Measurements from ENCODE around the gene LVRN.

The LVRN gene

DNA sequence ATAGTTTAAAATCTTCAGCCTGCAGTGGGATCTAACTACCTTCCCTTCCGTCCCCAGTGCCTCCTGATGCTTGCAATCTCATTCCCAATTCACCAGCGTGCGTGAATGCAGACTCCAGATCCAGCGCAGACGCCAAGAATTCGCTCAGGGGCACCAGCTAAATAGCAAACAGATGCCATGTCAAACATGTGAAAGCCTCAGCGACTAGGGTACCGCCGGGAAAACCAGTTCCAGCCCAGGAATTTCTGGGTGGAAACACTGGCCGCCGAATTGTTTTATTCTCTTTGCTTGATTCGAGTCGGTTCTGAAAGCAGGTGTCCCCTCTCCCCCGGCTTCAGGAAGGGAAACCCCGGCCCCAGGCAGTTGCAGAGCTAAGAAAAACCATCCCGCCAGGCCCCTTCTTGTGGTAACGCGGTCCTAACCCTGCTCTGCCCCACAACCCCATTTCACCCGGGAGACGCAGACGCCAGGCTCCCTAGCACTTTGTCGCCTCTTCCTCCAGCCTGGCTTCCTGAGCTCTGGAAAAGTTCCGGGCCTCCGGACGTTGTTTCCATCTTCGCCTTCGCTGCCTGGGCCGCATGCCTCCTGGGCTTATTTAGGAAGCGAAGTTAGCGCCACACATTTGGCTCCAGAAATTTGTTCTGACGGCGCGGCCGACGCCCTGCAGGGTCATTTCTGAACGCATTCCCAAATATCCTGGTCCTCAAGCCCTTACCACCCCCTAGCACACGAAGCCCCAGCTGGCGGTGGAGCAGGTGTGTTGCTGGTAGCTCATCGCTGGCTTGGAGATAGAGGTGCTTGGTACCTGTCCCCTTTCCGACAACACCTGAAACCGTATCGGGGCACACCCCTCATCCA lies 665 bp upstream of the LVRN start:
- no peak for DNase-seq

DNA sequence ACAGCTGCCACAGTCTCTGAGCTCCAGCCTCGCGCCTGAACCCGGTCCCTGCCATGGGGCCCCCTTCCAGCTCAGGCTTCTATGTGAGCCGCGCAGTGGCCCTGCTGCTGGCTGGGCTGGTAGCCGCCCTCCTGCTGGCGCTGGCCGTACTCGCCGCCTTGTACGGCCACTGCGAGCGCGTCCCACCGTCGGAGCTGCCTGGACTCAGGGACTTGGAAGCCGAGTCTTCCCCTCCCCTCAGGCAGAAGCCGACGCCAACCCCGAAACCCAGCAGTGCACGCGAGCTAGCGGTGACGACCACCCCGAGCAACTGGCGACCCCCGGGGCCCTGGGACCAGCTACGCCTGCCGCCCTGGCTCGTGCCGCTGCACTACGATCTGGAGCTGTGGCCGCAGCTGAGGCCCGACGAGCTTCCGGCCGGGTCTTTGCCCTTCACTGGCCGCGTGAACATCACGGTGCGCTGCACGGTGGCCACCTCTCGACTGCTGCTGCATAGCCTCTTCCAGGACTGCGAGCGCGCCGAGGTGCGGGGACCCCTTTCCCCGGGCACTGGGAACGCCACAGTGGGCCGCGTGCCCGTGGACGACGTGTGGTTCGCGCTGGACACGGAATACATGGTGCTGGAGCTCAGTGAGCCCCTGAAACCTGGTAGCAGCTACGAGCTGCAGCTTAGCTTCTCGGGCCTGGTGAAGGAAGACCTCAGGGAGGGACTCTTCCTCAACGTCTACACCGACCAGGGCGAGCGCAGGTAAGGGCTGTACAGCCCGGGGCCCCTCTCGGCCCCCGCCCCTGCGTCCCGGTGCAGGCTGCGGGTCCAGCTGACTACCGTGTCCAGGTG lies 509 bp downstream of the LVRN start:
- DNase-seq = no peak

DNA sequence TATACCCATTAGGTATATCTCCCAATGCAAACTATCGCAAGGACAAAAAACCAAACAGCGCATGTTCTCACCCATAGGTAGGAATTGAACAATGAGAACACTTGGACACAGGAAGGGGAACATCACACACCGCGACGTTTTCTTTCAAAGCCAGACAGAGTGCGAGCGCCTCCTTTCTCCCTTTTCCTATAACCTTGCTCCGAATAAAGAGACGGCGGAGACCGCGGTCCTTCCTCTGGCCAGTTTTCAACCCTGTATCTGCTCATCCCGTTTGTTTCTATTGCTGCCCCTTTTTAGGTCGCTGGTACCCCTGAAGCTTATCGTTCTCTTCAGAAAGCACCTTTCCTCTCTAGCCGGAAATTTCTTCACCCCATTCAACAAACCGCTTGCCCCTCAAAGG lies 1.3 kb downstream of the LVRN start:
- DNase-seq = no peak

DNA sequence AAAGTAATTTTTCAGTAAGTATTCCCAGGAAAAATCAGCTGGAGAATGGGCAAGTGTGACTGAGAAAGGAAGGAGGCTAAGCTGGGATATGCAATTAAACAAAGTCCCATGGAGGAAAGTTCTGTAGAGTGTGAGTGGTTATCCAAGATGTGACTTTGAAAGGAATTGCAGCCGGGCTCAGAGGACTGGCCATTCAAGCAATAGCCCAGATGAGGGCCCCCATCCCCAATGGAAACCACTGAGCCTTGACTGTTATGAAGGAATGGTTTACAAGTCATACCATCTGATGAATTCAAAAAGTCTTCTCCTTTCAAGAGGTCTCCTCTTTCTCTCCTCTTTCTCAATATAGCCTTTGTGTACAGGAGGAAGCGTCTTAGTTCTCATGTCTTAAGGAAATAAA lies 6.5 kb downstream of the LVRN start:
- DNase-seq = no peak

DNA sequence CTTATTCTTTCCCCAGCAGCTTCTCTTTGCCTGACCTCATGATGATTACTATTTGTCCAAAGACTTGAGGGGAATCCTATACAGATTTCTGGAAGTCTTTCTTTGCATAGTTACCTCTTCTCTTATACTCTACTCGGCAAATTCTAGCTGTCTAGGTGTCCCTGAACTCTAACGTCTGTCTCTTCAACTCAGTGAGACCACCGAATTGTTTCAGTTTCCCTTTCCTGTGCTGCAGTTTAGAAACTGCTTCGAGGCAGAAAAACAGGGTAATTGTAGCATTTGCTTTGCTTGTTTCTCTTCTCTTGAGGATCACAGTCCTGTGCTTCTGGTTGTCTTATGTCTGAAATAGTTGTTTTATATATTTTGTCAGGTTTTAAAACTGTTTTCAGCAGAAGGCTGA lies 14.8 kb downstream of the LVRN start:
- no peak for DNase-seq

DNA sequence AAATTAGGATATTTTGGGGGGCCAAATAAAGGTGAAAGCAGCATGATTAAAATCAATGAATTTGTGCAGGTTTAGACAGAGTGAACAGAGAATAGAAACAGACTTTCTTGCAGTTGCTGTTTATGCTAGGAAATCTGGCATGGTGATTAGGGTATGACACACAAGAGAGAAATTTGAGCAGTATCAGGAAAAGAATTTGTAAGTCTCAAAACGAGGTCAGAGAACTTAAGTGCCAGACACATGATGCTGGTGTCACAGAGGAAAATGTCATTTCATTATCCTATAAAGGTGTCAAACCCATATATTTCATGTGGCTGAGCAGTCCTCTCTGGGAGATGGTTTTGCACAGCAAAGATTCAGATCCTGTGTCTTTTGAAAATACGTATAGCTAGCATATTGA lies 15.7 kb downstream of the LVRN start:
- no peak for DNase-seq

DNA sequence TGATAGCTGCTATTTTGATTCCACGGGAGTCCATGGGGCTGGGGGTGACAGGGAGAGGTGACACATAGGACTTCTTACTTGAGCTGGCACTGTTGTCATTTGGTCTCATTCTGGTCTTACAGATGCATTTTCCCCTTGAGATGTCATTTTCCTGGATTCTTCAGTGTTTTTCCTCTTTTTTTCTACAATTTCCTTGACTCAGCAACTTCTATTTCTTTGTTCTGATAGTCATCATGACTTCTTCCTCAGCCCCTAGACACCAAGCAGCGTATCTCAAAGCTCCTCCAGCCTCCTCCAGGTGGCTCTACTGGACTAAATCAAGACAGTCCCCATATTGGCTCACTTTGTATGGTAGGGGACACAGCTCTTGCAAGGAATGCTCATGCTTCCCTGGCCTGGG lies 16.5 kb downstream of the LVRN start:
- DNase-seq = no peak

GRCh38 chr5:115979201-115980041 lies 17.1 kb downstream of the LVRN start:
- DNase-seq = no peak

DNA sequence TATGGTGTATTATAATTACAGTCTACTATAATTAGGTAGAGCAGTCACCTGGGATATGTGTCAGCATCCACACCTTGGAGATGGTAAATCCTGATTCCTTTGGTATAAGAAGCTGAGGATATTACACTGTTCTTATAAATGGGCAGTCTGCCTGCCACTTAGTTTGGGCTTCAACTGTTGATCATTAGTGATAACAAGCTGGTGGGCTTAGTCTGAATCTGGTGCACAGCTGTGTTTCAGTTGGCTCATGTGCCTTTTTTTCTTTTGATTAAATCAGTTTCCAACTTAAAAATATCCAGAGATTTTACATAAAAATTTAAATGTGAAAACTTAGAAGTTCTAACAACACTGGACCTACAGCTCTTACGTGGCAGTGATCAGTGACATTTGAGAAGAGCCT lies 21.2 kb downstream of the LVRN start:
- DNase-seq = no peak

GRCh38 chr5:115985802-115986757 lies 23.8 kb downstream of the LVRN start:
- no peak for DNase-seq

- no peak for DNase-seq
Measured at GRCh38 chr5:115988002-115988401, 25.7 kb downstream of the LVRN start.

- DNase-seq = no peak
Measured at GRCh38 chr5:115992848-115993350, 30.6 kb downstream of the LVRN start.

GRCh38 chr5:115995351-115995750 lies 33.1 kb downstream of the LVRN start:
- DNase-seq = no peak

DNA sequence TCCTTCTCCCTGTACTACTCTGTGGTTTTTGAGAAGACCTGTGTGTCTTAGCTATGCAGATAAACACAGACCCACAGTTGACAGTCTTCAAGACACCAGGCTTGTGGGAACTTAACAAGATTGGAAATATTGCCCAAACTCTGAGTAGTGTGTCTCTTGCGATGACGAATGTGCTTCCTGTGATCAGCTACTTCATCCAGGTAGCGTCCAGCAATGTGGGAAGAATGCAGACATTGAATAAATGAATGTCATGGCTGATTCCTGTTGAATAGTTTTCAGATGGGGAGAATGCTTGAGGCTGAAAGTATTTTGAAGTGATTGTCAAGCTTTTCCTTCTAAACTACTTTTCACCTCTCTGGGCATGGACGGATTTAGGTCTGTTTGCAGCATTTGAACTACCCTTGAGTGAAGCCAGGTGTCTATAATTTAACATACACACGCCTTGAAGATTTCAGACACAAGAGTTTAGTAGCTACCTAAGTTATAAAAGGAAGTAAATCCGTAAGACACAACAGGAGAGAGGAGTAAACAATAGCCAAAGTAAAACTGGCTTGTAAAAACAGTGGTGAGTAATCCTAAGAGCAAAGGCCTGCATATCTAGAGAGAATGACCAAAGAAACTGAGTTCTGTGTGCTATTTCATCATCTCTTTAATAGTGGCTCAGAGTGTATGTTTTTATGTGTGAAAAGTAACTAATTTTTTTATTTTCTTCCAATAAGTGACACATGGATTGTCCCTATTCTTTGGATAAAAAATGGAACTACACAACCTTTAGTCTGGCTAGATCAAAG lies 40.0 kb downstream of the LVRN start:
- DNase-seq = no peak

- DNase-seq = no peak
Measured at GRCh38 chr5:116004248-116004647, 42.0 kb downstream of the LVRN start.

DNA sequence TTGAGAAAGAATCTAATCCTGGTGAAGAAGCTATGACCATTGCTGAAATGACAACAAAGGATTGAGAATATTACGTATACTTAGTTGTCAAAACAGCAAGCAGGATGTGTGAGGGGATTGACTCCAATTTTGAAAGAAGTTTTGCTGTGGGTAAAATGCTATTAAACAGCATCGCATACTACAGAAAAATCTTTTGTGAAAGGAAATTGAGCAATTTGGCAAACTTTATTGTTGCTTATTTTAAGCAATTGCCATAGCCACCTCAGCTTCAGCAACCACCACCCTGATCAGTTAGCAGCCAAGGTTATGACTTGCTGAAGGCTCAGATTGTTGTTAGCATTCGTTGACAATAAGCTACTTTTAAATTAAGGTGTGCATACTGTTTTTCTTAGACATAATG lies 47.5 kb downstream of the LVRN start:
- DNase-seq = no peak

- DNase-seq = no peak
Measured at GRCh38 chr5:116011046-116011445, 48.8 kb downstream of the LVRN start.

DNA sequence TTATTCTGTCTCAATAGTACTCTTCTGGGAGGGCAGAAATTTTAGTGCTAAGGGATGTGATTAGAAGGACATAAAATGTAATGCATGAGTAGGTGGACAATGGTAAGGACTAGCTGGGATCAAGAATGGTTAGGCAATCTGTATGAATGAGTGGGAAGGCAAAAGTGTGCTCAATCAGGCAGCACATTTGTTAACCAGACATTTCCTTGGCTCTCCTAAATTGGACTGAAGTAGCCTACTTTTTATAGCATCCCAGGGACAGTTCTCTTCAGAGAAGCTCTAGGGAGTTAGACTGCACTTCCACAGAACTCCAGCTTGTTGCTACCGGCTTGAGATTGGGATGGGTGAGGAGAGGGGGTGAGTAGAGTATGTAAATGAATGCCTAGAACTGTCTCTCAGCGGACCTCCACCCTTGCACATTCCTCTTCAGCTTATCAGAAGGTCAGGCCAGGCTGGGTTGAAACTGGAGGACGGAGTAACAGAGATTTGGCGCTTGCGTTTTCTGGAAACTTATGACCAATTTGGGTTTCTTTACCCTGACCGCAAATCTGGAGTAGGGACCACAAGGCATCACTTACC lies 51.0 kb downstream of the LVRN start:
- DNase-seq = no peak

- DNase-seq = no peak
Measured at GRCh38 chr5:116013936-116014335, 51.7 kb downstream of the LVRN start.

- no peak for DNase-seq
Measured at GRCh38 chr5:116023619-116024018, 61.3 kb downstream of the LVRN start.

GRCh38 chr5:116025866-116026265 lies 63.6 kb downstream of the LVRN start:
- DNase-seq = no peak

Measured in NCI-H510A treated with DMSO at 0.1 percent for 48 hours (cell line).